Lung (tissue), 10 donors: ENCODE data around the gene PCMTD2. TPM values are rescaled to one million over a fixed set of nuclear protein-coding genes. Genes with fewer than 3 reads are reported as not detected.
"Not testable (repeated sequence)": the region's sequence is repeated elsewhere in the genome, so short reads cannot be mapped to it uniquely, and the experiment has no call there.

Source experiments
- ATAC-seq: fragments of 200-7000 bp; cut with Tn5 transposase; one replicate; pipeline ENCODE4 v1.9.1; 2020; ENCODE audit warnings: moderate number of reproducible peaks; ENCODE audit not compliant: insufficient read depth, low FRiP score
- DNase-seq, 3 donors: peaks; one replicate each; pipeline ENCODE4 v3.0.0-alpha.2; 2013 to 2017
- H3K27ac ChIP-seq, 2 donors: one replicate each; pipeline ENCODE4 v1.5.1; 2013; ENCODE audit warnings: mild to moderate bottlenecking in 2 of 2, moderate library complexity in 2 of 2, control low read depth in 1 of 2, inconsistent platforms in 1 of 2, low read depth in 1 of 2, low read length in 1 of 2
- H3K27me3 ChIP-seq, 3 donors: one replicate each; pipeline ENCODE4 v1.5.1; 2013; ENCODE audit warnings: low read length in 2 of 3; ENCODE audit not compliant: control insufficient read depth in 3 of 3, insufficient read depth in 3 of 3
- H3K36me3 ChIP-seq, 4 donors: one replicate each; pipeline ENCODE4 v1.5.1; 2013; ENCODE audit warnings: low read length in 4 of 4, mild to moderate bottlenecking in 1 of 4, moderate library complexity in 1 of 4; ENCODE audit not compliant: control insufficient read depth in 4 of 4, insufficient read depth in 4 of 4
- H3K4me1 ChIP-seq, 5 donors: one replicate each; pipeline ENCODE4 v1.5.1; 2013; ENCODE audit warnings: low read length in 5 of 5, mild to moderate bottlenecking in 2 of 5, moderate library complexity in 1 of 5; ENCODE audit not compliant: control insufficient read depth in 5 of 5, insufficient read depth in 5 of 5
- H3K4me3 ChIP-seq: one replicate; pipeline ENCODE4 v1.5.1; 2013; ENCODE audit warnings: mild to moderate bottlenecking, control low read depth, moderate library complexity
- H3K9ac ChIP-seq, 2 donors: one replicate each; pipeline ENCODE4 v1.5.1; 2013; ENCODE audit warnings: low read length in 2 of 2, control low read depth in 1 of 2; ENCODE audit not compliant: insufficient read depth in 1 of 2
- H3K9me3 ChIP-seq, 4 donors: one replicate each; pipeline ENCODE4 v1.5.1; 2013; ENCODE audit warnings: low read length in 3 of 4, mild to moderate bottlenecking in 1 of 4, moderate library complexity in 1 of 4; ENCODE audit not compliant: control insufficient read depth in 4 of 4, insufficient read depth in 3 of 4
- WGBS, 2 donors: extraction: QIAGEN DNeasy Blood & Tissue Kit; methylation state at CpG; one replicate each; pipeline ENCODE4 v1.1.7; 2013; 5-methylcytosine and 5-hydroxymethylcytosine counted together
- polyA plus RNA-seq, 2 donors: library from polyadenylated mRNA; stranded (reverse); fragments of 200-250 nt; gene quantifications; one replicate each; pipeline ENCODE4 v1.2.1, GENCODE V29; 2013
- total RNA-seq, 2 donors: library from RNA; depleted of rRNA in 1 of 2; stranded (reverse); fragments of >200 nt in 1 of 2; gene quantifications; one replicate each; pipeline ENCODE4 v1.2.1, GENCODE V29; 2014 to 2021
- donor health status: Bipolar disorder and iron deficiency.
- donor health status: healthy.
- donor health status: DM: yes; HTN: yes; CAD: no.

PCMTD2 gene
- total and polyA plus RNA-seq, 4 donors = 16.5 to 123 (median 25.2) TPM

DNA sequence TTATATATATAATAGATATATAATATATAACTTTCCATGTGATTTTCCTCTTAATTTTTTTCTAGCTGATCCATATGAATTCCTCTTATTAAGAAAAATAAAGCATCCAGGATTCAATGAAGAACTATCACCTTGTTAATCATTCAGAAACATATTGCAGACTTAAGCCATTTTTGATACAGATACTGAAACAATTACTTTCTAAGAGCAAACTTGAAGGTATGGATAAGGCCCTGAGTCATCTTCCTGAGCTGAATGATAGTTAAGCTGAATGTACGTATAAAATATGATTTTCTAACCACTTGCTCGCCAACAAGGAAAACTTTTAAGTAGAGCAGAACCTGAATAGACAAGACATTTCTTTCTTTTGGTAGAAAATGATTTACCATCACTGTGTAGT is 47.5 kb downstream of the PCMTD2 start:
- H3K9ac ChIP-seq, DNase-seq, H3K4me3 ChIP-seq, H3K4me1 ChIP-seq, H3K27me3 ChIP-seq, ATAC-seq, H3K27ac ChIP-seq, H3K36me3 ChIP-seq, H3K9me3 ChIP-seq: not testable (repeated sequence)
- 83 to 90% methylated on average over 1 of the region's 2 CpGs for WGBS, 2 donors

DNA sequence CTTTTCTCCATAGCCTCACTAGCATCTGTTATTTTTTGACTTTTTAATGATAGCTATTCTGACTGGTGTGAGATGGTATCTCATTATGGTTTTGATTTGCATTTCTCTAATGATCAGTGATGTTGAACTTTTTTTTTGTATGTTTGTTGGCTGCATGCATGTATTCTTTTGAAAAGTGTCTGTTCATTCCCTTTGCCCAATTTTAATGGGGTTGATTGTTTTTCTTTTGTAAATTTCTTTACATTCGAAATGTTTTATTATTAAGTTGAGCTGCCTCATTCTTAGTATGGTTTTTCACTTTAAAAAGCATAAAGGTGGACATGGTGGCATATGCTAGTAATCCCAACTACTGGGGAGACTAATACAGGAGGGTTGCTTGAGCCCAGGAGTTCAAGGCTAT is 58.2 kb downstream of the PCMTD2 start:
- 67 to 75% methylated on average over 1 of the region's 1 CpG for WGBS, 2 donors
- H3K27ac ChIP-seq, DNase-seq, ATAC-seq, H3K9ac ChIP-seq, H3K4me3 ChIP-seq, H3K4me1 ChIP-seq, H3K9me3 ChIP-seq, H3K36me3 ChIP-seq: not testable (repeated sequence)
- H3K27me3 ChIP-seq = peaks cover 0 to 23% (median 7%) of the 10 kb centered on the region in 3 donors

DNA sequence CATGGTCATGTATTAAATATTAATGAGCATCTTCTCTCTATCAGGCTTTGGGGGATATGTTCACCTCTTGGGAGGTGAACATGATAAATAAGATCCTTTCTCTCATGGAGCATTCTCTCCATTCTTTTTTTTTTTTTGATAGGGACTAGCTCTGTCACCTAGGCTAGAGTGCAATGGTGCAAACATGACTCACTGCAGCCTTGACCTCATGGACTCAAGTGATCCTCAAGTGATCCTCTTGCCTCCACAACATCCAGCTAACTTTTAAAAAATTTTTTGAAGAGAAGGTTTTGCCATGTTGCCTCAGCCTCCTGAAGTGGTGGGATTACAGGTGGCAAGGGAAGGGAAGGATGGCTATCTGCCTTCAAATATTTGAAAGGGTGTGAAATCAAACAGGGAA is 59.8 kb downstream of the PCMTD2 start:
- not testable (repeated sequence) for H3K4me3 ChIP-seq, DNase-seq, ATAC-seq, H3K27ac ChIP-seq, H3K36me3 ChIP-seq, H3K9ac ChIP-seq, H3K9me3 ChIP-seq, H3K4me1 ChIP-seq
- peaks cover 0 to 23% (median 9%) of the 10 kb centered on the region in 3 donors for H3K27me3 ChIP-seq

DNA sequence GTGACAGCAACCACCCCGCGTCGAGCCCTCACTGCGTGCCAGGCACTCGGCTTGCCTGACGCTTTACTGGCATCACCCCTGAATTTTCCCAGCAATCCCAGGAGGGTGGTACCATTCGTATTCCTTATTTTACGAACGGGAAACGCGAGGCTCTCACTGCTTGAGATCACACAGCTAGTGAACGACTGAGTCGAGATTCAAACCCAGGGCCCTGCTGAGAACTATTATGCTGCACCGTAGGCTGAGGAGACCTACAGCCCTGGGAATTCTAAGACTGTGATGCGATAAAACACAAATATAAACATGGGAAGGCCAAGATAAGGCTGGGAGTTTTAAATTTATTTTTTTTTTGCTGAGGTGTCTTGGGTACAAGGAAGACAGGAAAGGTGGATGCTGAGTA is 60.3 kb downstream of the PCMTD2 start:
- H3K4me3 ChIP-seq, H3K9ac ChIP-seq, DNase-seq, ATAC-seq, H3K4me1 ChIP-seq, H3K27ac ChIP-seq, H3K9me3 ChIP-seq, H3K36me3 ChIP-seq: not testable (repeated sequence)
- WGBS, 2 donors = 44 to 50% methylated on average over 9 of the region's 15 CpGs
- H3K27me3 ChIP-seq = peaks cover 0 to 23% (median 9%) of the 10 kb centered on the region in 3 donors

DNA sequence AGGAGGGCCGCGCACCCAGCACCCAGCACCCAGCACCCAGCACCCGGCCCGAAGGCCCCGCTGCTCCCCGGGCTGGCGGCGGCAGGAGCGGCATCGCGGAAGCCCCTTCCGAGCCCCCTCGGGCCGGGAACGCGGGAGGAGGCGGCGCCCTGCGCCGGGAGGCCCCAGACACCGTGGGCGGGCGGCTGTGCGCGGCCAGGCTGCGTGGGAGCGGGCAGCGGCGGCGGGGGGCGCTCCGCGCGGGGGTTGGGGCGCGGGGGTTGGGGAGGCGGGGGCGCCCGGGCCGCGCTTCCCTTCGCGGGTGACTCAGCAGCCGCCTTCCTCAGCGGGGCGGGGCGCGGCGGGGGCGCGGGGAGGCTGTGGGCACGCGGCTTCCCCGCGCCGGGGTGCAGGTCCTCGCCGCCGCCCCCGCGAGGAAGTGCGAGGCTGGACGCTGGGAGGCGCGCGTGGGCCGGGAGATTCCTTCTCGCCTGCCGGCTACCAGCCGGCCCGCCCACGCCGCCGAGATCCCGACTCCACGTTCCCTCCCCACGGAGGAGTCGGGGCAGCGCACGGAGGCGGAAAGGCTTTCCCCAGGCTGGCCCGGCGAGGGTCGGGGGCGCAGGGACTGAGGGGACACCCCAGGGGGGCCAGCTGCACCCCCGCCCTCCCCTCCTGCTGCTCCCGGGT is 61.0 kb downstream of the PCMTD2 start:
- not testable (repeated sequence) for H3K4me3 ChIP-seq, H3K4me1 ChIP-seq, H3K27ac ChIP-seq, H3K9me3 ChIP-seq, H3K36me3 ChIP-seq, DNase-seq, H3K9ac ChIP-seq
- ATAC-seq = peak; percentile 27
- H3K27me3 ChIP-seq = peaks cover 0 to 23% (median 9%) of the 10 kb centered on the region in 3 donors
- 4 to 6% methylated on average over 68 to 85 of the region's 87 CpGs for WGBS, 2 donors

DNA sequence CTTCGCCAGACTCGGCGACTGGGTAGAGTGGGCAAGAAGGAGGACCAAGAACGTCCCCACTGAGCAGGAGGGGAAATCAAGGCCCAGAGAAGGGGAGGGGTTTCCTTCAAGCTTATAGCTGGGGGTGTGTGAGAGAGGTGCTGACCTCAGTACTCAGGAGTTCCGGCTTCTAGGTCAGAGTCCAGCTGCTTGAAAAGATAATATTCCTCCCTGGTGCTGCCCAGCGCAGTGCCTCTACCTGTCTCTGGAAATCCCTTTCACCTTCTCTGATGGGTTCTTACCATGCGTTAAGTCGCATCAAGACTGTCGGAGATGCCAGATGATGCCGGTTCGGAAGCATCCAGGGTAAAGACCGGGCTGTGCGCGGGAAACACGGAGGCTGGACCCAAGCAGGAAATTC is 61.8 kb downstream of the PCMTD2 start:
- H3K27ac ChIP-seq, H3K4me3 ChIP-seq, H3K4me1 ChIP-seq, DNase-seq, H3K9me3 ChIP-seq, H3K36me3 ChIP-seq, ATAC-seq, H3K9ac ChIP-seq: not testable (repeated sequence)
- peaks cover 0 to 23% (median 9%) of the 10 kb centered on the region in 3 donors for H3K27me3 ChIP-seq
- WGBS, 2 donors = 77 to 86% methylated on average over 10 of the region's 15 CpGs

DNA sequence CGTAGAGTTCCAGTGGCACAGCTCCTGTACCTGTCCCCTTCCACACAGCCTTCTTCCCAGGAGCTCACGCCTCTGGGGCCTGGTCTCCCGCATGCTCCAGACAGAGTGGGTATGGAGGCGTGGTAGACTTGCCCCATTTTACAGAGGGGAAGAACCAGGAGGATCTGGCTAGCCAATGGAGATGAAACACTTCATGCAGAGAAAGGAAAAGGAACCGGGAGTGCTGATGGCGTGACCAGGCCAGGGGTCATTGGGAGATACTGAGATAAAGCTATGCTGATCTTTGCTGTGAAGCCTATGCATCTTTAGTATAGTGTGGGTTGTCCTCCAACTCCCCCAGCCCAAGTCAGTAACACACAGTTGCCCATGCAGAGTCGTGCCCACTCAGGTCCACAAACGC is 62.5 kb downstream of the PCMTD2 start:
- not testable (repeated sequence) for H3K9me3 ChIP-seq, H3K36me3 ChIP-seq, H3K4me3 ChIP-seq, H3K27ac ChIP-seq, H3K9ac ChIP-seq, ATAC-seq, H3K4me1 ChIP-seq, DNase-seq
- H3K27me3 ChIP-seq = peaks cover 0 to 23% (median 9%) of the 10 kb centered on the region in 3 donors
- WGBS, 2 donors = 86 to 90% methylated on average over 8 of the region's 8 CpGs

DNA sequence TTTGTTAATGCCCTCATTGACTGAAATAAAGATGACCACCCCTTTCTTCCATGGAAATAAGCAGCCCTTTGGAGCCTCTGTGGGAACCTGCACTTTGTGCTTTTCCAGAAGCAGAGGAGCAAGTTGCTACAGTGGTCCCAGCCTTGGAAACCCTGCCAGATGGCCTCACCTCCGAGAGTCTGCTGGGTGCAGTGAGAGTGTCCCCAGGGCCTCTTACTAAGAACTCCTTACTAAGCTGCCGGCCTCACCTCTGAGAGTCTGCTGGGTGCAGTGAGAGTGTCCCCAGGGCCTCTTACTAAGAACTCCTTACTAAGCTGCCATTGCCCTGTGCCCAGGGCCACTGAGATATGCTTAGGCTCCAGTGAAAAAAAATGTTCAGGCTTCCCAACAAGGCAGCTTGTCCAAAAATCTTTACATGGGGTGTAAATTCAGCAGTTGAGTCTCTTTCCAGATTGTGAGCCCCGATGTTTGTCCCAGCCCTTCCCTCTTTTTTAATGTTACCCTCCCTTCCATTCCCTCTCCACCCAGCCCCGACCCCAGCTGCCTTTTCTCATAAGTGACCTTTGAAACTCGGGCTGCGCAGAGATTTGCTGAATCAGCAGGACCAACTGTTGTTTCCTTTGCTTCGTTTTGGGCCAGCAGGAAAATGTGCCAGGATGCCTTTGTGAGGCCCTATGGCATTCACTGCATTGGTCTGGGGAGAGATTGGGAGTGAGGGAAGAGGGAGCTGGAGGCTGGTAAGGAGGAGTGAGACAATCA is 66.7 kb downstream of the PCMTD2 start:
- not testable (repeated sequence) for H3K4me1 ChIP-seq, ATAC-seq, H3K4me3 ChIP-seq, DNase-seq, H3K27me3 ChIP-seq, H3K36me3 ChIP-seq, H3K9me3 ChIP-seq, H3K27ac ChIP-seq, H3K9ac ChIP-seq
- WGBS, 2 donors = 65 to 70% methylated on average over 7 of the region's 7 CpGs
